Tracheal epithelial cell (primary cell): ENCODE results near the gene ZNF264. TPM values are rescaled to one million over a fixed set of nuclear protein-coding genes. Genes with fewer than 3 reads are reported as not detected.

ENCODE experiments used
- total RNA-seq: library from RNA; depleted of rRNA; stranded (reverse); fragments of >200 nt; gene quantifications from 2 replicates; pipeline ENCODE4 v1.2.1, GENCODE V29; 2014

Gene ZNF264
- 46.5 and 70.4 TPM in 2 replicates for total RNA-seq

GRCh38 chr19:57191141-57192076 is at the start of gene ZNF264:
Gene ZNF264 (plus strand): TSS chr19:57191500. CDS start chr19:57191914, 414 bp downstream.

GRCh38 chr19:57167385-57167784 is 23.9 kb upstream of the ZNF264 start, which contains the start of gene DUXA:
Gene DUXA (minus strand): TSS chr19:57167485. CDS start chr19:57167443, 42 bp downstream.

GRCh38 chr19:57240311-57241090 is 49.2 kb downstream of the ZNF264 start, which contains the start of gene ZNF805:
Gene ZNF805 (plus strand): TSS chr19:57240632. CDS start chr19:57240892, 260 bp downstream.

Other genes with a start within 250 kb of the ZNF264 start
- gene USP29, start 71.5 kb upstream of the ZNF264 start, total RNA-seq: not detected in 2 replicates
- not detected in 2 replicates for gene ZIM3, start 46.3 kb upstream of the ZNF264 start, total RNA-seq
- not detected in 2 replicates for gene DUXA, start 24.0 kb upstream of the ZNF264 start, total RNA-seq
- gene AURKC, start 39.5 kb downstream of the ZNF264 start, total RNA-seq: 0.48 and 0.85 TPM in 2 replicates
- 26.4 and 30.8 TPM in 2 replicates for gene ZNF805, start 49.1 kb downstream of the ZNF264 start, total RNA-seq
- gene ZNF460, start 89.0 kb downstream of the ZNF264 start, total RNA-seq: 97.6 and 134 TPM in 2 replicates
- 10.4 and 11.3 TPM in 2 replicates for gene ZNF543, start 129.0 kb downstream of the ZNF264 start, total RNA-seq
- 8.9 and 10.9 TPM in 2 replicates for gene ZNF304, start 159.8 kb downstream of the ZNF264 start, total RNA-seq
- 13.0 and 18.3 TPM in 2 replicates for gene TRAPPC2B, start 172.1 kb downstream of the ZNF264 start, total RNA-seq
- 1.3 and 3.1 TPM in 2 replicates for gene ZNF547, start 172.1 kb downstream of the ZNF264 start, total RNA-seq
- 16.9 and 26.2 TPM in 2 replicates for gene ZNF548, start 198.4 kb downstream of the ZNF264 start, total RNA-seq
- 6.8 and 8.0 TPM in 2 replicates for gene ZNF17, start 219.7 kb downstream of the ZNF264 start, total RNA-seq
- 15.3 and 20.0 TPM in 2 replicates for gene ZNF749, start 243.8 kb downstream of the ZNF264 start, total RNA-seq